T-helper 1 cell treated with Interleukin-12 subunit alpha and Interleukin-12 subunit beta and Interleukin-4 antibody, amounts not matched to agents 30 μg/mL and 1 μg/mL, for 36 hours (primary cell): ENCODE results near the gene NOTO.
A peak's percentile ranks its signal among the peaks of the same experiment; 100 is the strongest.
"Not testable (repeated sequence)": the region's sequence is repeated elsewhere in the genome, so short reads cannot be mapped to it uniquely, and the experiment has no call there.

Source experiments
- H3K27ac Mint-ChIP-seq: one replicate; pipeline ENCODE4 v1.8.0; 2021; ENCODE audit warnings: mild to moderate bottlenecking, mixed read lengths
- H3K27me3 Mint-ChIP-seq: one replicate; pipeline ENCODE4 v1.8.0; 2021; ENCODE audit warnings: low read depth, mixed read lengths
- H3K36me3 Mint-ChIP-seq: one replicate; pipeline ENCODE4 v1.8.0; 2021; ENCODE audit warnings: low read depth, mixed read lengths
- H3K4me1 Mint-ChIP-seq: one replicate; pipeline ENCODE4 v1.8.0; 2021; ENCODE audit warnings: low read depth, mixed read lengths
- H3K4me3 Mint-ChIP-seq: one replicate; pipeline ENCODE4 v1.8.0; 2021; ENCODE audit warnings: mild to moderate bottlenecking, moderate library complexity, mixed read lengths
- H3K9me3 Mint-ChIP-seq: one replicate; pipeline ENCODE4 v1.8.0; 2021; ENCODE audit warnings: mixed read lengths

Gene NOTO

DNA sequence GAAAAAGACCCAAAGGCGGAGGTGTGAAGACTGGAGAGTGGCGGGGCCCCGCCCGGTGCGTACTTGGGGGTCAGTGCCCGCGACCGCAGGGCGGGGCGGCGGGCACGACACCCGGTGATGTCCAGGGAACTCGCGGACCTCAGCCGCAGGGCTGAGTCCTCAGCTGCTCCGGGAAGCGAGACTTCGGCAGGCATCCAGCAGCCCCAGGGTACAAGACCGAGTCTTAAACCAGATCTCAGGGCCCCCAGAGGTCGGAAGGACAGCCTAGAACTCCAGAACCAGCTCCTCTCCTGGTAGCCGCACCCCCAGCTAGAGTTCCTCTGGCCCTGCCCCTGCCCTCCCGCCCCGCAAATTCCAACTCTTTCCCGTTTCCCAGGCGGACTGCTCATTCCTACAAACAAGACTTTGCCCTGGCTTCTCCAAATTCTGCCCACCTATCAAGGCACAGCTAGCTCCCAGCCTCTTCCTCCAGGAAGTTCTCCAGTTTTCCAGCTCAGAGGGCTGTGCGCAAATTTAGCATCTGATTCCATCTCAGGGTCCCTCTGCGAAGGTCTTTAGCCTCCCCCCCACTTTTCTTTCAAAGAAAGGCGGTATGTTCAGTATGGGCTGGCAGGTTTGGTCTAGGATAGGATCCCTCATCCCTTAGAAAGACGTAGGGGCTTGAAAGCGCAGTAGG lies 26.0 kb upstream of the NOTO start:
- Mint-ChIP-seq H3K4me3 (peak overlapping the region; percentile 84), H3K4me1 (peaks cover 16% of the 10 kb centered on the region), H3K27me3 (peaks cover 63% of the 10 kb centered on the region), H3K9me3 (no peaks in the 10 kb centered on the region), H3K36me3 (peaks cover 2% of the 10 kb centered on the region), H3K27ac (peak overlapping the region; percentile 38)

DNA sequence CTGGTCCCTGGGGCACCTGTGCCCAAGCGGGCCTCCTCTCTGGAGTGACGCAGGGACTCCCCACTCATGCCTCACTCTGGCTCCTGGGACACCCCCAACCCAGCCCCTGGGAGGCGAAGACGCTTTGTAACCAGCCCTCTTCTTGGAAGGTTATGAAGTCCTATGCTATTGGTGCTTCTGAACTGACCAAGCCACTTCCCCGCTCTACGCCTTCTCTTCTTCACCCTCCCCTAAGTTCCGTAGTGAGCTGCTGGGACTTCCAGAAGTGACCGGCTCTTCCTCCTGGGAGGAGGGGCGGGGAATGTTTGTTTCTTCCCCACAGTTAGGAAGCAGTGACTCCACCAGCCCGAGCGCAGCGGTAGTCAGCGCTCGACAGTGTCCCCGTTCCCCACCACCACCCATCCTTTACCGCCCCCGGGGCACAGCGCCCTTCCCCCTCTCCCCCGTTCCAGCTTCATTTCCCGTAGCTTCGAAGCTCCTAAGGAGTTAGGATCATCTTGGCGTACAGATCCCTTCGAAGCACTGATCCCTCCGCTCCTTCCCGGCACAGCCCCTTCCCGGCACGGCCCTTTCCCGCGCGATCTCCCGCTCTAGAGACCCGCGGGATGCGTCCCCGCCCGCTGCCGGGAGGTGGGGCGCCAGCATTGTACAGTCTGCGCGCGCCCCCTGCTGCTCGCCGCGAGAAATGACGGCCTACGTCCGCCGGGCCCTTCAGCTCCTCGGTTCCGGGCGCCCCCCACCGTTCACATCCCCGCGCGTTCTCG lies 25.3 kb upstream of the NOTO start:
- H3K27ac Mint-ChIP-seq, result no peak overlapping the region
- H3K36me3 Mint-ChIP-seq, result peaks cover 2% of the 10 kb centered on the region
- H3K27me3 Mint-ChIP-seq, result peaks cover 68% of the 10 kb centered on the region
- H3K4me1 Mint-ChIP-seq, result peaks cover 16% of the 10 kb centered on the region
- peak overlapping the region; percentile 84 for H3K4me3 Mint-ChIP-seq
- no peaks in the 10 kb centered on the region for H3K9me3 Mint-ChIP-seq

DNA sequence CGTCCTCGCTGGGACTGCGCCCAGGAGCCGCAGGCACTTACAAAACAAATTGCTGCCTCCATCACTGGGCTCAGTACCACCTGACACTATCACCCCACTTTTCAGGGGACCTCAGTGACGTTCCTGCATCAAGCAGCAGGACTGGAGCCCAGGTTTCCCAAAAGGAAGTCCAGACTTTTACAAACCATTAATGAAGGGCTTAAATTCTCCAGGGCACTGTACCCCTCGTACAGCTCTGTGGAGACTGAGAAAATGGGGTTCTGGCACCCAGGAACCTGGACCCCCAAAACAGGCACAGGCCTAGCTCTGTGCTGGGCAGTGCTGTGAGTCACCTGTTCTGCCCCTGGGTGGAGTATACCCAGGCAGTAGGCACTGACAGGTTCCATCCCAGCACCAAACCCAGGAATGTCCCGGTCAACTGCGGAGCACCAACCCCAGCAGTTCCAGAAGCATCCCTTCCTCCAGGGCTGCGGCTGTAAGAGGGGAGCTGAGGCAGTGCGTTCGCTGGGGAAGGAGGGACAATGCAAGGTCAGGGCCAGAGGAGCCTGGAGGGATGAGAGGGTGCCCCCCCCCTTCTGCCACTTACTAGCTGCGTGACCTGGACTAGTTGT lies 24.6 kb upstream of the NOTO start:
- Mint-ChIP-seq H3K36me3 (peaks cover 2% of the 10 kb centered on the region), H3K4me1 (peaks cover 16% of the 10 kb centered on the region), H3K4me3 (peak overlapping the region; percentile 84), H3K27ac (no peak overlapping the region), H3K27me3 (peaks cover 64% of the 10 kb centered on the region), H3K9me3 (no peaks in the 10 kb centered on the region)

DNA sequence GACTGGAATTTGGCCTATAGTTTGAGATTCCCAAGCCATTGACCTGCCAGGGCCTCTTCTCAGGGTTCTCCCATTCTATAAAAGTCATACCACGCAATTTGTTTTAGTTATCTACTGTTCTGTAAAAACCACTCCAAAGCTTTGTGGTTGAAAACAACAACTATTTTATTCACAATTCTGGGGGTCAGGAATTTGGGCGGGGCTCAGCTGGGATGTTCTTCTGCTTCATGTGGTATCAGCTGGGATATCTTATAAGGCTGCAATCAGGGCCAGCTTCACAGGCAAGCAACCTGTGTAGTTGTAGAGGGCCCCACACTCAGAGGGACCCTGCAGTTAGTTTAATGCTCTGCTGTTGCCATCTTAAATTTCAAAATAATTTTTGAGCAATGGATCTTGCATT lies 16.4 kb upstream of the NOTO start:
- H3K4me3 Mint-ChIP-seq, result no peak overlapping the region
- no peaks in the 10 kb centered on the region for H3K9me3 Mint-ChIP-seq
- no peak overlapping the region for H3K27ac Mint-ChIP-seq
- peaks cover 12% of the 10 kb centered on the region for H3K27me3 Mint-ChIP-seq
- H3K36me3 Mint-ChIP-seq, result no peaks in the 10 kb centered on the region
- no peaks in the 10 kb centered on the region for H3K4me1 Mint-ChIP-seq

DNA sequence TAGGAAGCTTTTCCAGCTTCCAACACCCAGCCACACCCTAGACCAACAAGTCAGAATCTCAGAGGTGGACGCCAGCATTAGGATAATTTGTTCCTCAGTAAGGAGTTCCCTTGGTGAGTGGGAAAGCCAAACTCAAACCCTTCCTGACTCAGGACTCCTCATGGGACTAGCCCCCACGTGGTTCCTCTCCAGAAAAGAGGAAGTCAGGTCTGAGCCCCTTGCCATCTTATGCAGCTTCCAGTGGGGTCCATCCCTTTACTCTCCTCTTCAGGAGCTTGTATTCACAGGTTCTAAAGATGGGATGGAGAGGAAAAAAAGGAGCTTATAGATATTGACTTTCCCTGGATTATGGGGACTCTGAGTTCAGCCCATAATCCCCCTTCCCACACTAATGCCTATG lies 14.8 kb upstream of the NOTO start:
- no peaks in the 10 kb centered on the region for H3K9me3 Mint-ChIP-seq

DNA sequence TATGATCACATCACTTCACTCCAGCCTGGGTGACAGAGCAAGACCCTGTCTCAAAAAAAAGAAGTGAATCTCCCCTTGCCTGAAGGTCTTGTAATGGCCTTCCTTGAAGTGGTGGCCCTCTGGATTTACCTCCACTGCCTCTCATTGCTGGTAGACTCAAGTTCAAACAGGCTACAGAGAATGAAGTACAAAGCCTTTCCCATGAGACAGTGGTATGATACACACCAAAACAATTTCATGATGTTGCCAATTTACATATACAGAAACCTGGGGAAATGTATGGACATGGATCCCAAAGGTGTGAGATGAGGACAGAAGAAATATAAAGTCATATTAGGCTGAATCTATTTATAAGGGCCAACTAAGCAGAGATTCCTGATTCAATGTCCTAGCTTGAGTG lies 4.8 kb upstream of the NOTO start:
- no peak overlapping the region for H3K27ac Mint-ChIP-seq
- no peaks in the 10 kb centered on the region for H3K9me3 Mint-ChIP-seq
- peaks cover 50% of the 10 kb centered on the region for H3K27me3 Mint-ChIP-seq

More for the DNA sequence above, 14.8 kb upstream of the NOTO start:
- Mint-ChIP-seq H3K4me3 (no peak overlapping the region), H3K27ac (no peak overlapping the region), H3K4me1 (no peaks in the 10 kb centered on the region), H3K36me3 (no peaks in the 10 kb centered on the region), H3K27me3 (peaks cover 13% of the 10 kb centered on the region)

DNA sequence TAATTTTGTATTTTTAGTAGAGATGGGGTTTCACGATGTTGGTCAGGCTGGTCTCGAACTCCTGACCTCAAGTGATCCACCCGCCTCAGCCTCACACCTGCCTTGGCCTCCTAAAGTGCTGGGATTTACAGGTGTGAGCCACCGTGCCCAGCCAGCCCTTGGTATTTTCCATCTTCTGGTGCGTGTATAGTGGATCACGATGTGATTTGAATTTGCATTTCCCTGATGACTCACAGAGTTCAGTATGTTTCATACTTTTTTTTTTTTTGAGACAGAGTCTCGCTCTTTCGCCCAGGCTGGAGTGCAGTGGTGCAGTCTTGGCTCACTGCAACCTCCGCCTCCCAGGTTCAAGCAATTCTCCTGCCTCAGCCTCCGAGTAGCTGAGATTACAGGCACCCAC lies 2.1 kb upstream of the NOTO start:
- H3K4me3 Mint-ChIP-seq, H3K4me1 Mint-ChIP-seq, H3K27ac Mint-ChIP-seq, H3K9me3 Mint-ChIP-seq, H3K36me3 Mint-ChIP-seq: not testable (repeated sequence)
- H3K27me3 Mint-ChIP-seq, result peaks cover 72% of the 10 kb centered on the region

More for the DNA sequence above, 4.8 kb upstream of the NOTO start:
- H3K4me1 Mint-ChIP-seq, result no peaks in the 10 kb centered on the region
- H3K36me3 Mint-ChIP-seq, result no peaks in the 10 kb centered on the region
- H3K4me3 Mint-ChIP-seq, result no peak overlapping the region

DNA sequence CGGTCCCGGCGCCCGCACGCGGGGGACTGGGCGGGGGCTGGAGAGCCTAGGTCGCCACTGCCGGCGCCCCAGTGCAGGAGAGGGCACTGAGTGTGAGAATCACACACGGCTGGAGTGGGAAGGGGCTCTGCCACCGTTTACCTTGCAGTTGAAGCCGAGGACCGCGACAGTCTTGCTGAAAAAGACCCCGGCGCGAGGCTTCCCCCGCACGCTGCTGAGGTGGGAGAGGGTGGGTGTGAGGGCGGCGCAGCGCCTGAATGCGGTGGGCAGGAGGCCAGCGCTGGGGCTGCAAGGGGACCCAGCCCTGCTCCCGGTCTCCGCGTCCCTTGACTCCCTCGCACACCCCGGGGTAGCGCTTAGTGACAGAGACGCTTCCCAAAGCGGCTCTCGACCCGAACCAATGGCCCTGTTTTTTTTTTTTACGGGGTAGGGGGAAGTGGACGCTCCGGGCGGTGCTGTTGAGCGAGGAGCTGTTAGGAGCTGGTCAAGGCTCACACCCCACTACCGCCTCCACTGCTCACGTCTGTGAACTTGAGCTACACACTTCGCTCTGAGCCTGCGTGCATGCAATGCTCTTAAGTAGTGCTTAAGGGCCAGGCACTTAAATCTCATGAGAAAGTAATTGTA lies 794 bp downstream of the NOTO start:
- H3K36me3 Mint-ChIP-seq, result no peaks in the 10 kb centered on the region

DNA sequence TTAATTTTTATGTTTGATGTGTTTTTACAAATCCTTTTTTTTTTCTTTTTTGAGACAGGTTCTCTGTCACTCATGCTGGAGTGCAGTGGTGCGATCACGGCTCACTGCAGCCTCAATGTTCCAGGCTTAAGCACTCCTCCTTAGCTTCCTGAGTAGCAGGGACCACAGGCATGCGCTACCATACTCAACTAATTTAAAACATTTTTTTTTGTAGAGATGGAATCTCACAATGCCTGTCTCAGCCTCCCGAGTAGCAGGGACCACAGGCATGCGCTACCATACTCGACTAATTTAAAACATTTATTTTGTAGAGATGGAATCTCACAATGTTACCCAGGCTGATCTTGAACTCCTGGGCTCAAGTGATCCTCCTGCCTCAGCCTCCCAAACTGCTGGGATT lies 3.2 kb downstream of the NOTO start:
- H3K27ac Mint-ChIP-seq, result no peak overlapping the region
- H3K4me3 Mint-ChIP-seq, result no peak overlapping the region
- no peaks in the 10 kb centered on the region for H3K4me1 Mint-ChIP-seq
- H3K9me3 Mint-ChIP-seq, result no peaks in the 10 kb centered on the region
- H3K36me3 Mint-ChIP-seq, result no peaks in the 10 kb centered on the region
- peaks cover 57% of the 10 kb centered on the region for H3K27me3 Mint-ChIP-seq

More for the DNA sequence above, 794 bp downstream of the NOTO start:
- Mint-ChIP-seq H3K4me3 (no peak overlapping the region), H3K27ac (no peak overlapping the region), H3K9me3 (no peaks in the 10 kb centered on the region), H3K4me1 (no peaks in the 10 kb centered on the region), H3K27me3 (peaks cover 64% of the 10 kb centered on the region)

DNA sequence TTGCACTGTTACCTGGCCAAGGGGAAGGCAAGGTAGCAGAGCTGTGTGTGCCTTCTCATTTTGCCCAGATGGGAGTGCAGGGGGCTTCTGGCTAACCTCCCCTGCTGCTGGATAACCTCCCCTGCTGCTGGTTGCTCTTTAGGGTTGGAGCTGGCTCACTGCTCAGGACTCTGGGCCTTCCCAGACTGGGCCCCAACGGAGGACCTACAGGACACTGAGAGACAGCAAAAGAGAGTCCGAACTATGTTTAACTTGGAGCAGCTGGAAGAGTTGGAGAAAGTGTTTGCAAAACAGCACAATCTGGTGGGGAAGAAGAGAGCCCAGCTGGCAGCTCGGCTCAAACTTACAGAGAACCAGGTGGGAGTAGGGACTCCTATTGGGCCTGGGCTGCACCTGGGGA lies 5.9 kb downstream of the NOTO start:
- H3K27ac Mint-ChIP-seq, result no peak overlapping the region
- no peaks in the 10 kb centered on the region for H3K36me3 Mint-ChIP-seq
- peaks cover 1% of the 10 kb centered on the region for H3K4me1 Mint-ChIP-seq
- peaks cover 39% of the 10 kb centered on the region for H3K27me3 Mint-ChIP-seq
- H3K4me3 Mint-ChIP-seq, result no peak overlapping the region
- H3K9me3 Mint-ChIP-seq, result no peaks in the 10 kb centered on the region

DNA sequence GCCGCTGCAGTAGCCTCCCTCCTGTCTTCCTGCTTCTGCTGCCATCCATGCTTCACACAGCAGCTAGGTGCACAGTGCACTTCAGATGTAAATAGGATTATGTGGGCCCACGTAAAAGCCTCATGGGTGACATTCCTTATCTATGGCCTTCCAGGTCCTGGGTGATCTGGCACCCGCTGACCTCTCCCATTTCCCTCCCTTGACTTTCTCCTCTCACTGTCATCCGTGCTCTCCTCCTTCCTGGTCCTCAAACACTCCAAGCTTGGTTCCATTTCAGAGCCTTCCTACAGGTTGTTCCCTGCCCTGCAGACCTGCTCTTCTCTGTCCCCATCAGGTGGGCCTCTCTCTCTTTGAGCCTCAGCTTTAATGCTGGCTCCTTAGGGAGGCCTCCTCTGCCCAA lies 7.6 kb downstream of the NOTO start:
- Mint-ChIP-seq H3K4me3 (no peak overlapping the region), H3K9me3 (no peaks in the 10 kb centered on the region), H3K36me3 (no peaks in the 10 kb centered on the region), H3K4me1 (peaks cover 12% of the 10 kb centered on the region), H3K27me3 (peaks cover 23% of the 10 kb centered on the region), H3K27ac (no peak overlapping the region)

DNA sequence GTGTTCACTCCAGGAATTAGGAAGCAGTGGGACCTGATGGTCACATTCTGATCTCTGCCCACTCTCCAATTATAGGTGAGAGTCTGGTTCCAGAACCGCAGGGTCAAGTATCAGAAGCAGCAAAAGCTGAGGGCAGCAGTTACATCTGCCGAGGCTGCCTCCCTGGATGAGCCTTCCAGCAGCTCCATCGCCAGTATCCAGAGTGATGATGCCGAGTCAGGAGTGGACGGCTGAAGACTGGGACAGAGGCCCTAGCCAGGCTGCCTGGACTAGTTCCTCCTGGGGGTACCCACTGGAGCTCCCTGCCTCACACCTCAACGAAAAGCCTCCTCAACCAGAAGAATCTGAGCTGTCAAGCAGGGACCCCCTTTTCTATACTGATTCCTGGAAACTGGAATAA lies 8.3 kb downstream of the NOTO start:
- Mint-ChIP-seq H3K4me1 (peaks cover 19% of the 10 kb centered on the region), H3K27me3 (peaks cover 18% of the 10 kb centered on the region), H3K27ac (no peak overlapping the region), H3K36me3 (no peaks in the 10 kb centered on the region), H3K4me3 (no peak overlapping the region), H3K9me3 (no peaks in the 10 kb centered on the region)

DNA sequence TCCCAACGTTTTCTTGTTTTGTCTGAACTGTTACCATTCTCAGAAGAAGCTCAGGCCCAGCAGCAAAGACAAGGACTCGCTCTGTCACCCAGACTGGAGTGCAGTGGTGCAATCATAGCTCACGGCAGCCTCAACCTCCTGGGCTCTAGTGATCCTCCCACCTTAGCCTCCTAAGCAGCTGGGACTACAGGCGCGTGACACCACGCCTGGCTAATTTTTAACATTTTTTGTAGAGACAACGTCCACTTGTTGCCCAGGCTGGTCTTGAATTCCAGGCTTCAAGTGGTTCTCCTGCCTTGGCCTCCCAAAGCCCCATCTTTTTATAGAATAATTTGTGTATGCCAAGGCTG lies 9.7 kb downstream of the NOTO start:
- Mint-ChIP-seq H3K36me3 (no peaks in the 10 kb centered on the region), H3K4me1 (peaks cover 20% of the 10 kb centered on the region), H3K4me3 (no peak overlapping the region), H3K27ac (no peak overlapping the region), H3K9me3 (no peaks in the 10 kb centered on the region), H3K27me3 (peaks cover 11% of the 10 kb centered on the region)

DNA sequence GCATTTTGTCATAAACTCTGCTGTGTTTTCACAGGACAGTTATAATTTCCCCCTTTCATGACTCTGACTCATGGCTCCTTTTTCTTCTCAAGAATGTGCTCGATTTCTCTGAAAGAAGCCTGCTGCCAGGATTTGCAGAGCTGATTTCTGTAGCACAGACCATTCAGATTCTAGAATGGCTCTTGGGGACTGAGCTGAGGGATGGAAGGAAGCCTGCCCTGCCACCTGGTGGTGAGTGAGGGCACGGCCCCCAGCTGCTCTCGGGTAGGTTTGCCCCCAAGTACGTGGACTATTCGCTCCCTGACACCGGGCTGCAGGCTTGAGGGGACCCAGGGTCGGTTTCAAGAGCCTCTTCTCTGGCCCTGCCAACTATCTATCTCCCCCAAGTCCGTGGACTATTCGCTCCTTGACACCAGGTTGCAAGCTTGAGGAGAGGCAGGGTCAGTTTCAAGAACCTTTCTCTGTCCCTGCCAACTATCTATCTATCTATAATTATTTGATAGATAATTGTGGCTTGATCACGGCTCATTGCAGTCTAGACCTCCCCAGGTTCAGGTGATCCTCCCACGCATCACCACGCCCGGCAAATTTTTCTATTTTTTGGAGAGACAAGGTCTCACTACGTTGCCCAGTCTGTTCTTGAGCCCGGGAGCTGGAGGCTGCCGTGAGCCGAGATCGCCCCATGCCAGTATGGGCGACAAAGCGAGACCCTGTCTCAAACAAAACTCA lies 10.2 kb downstream of the NOTO start:
- Mint-ChIP-seq H3K4me1 (peaks cover 20% of the 10 kb centered on the region), H3K27me3 (peaks cover 11% of the 10 kb centered on the region), H3K9me3 (no peaks in the 10 kb centered on the region), H3K4me3 (no peak overlapping the region), H3K36me3 (no peaks in the 10 kb centered on the region), H3K27ac (no peak overlapping the region)
